IMR-90 (cell line): ENCODE data around the gene CCDC102A. TPM values are rescaled to one million over a fixed set of nuclear protein-coding genes. Genes with fewer than 3 reads are reported as not detected.

Source experiments
- ATAC-seq: fragments of 200-7000 bp; cut with Tn5 transposase; 2 replicates; pipeline ENCODE4 v1.9.1; 2020; ENCODE audit warnings: low read depth, mild to moderate bottlenecking, moderate library complexity
- BruUV-seq: library from RNA; stranded (reverse); fragments of 400-500 nt; replicated peaks from 2 replicates; lab custom pipeline; 2021; lab: Mats Ljungman, UMichigan
- CTCF ChIA-PET: fragments of 300-600 bp; formaldehyde crosslinking; extraction: SDS; loops from one replicate; lab custom pipeline; 2021; ENCODE audit warnings: antibody characterized with exemption; lab: Yijun Ruan, JAX
- POLR2A ChIA-PET: fragments of 300-600 bp; sonication (Branson Sonifier 250); formaldehyde crosslinking; loops from one replicate; lab custom pipeline; 2022; ENCODE audit warnings: antibody characterized with exemption; ENCODE audit not compliant: unreplicated experiment; lab: Charles Lee
- DNase-seq: peaks from one replicate; pipeline ENCODE4 v3.0.0; 2013
- H2AFZ ChIP-seq: replicated peaks from 2 replicates; pipeline ENCODE3; 2013; ENCODE audit warnings: low read length, mild to moderate bottlenecking; ENCODE audit not compliant: poor library complexity
- H2AK5ac ChIP-seq: 2 replicates; pipeline ENCODE4 v1.6.1; 2013; ENCODE audit warnings: low read depth, low read length, inconsistent platforms
- H2AK9ac ChIP-seq: replicated peaks from 2 replicates; pipeline ENCODE3; 2013; ENCODE audit warnings: mild to moderate bottlenecking, low read depth, low read length, moderate library complexity; ENCODE audit not compliant: poor library complexity
- H2BK120ac ChIP-seq: 2 replicates; pipeline ENCODE4 v1.6.1; 2013; ENCODE audit warnings: low read depth, low read length, inconsistent platforms
- H2BK15ac ChIP-seq: 3 replicates; pipeline ENCODE4 v1.6.1; 2013; ENCODE audit warnings: low read depth, low read length, inconsistent platforms
- H2BK20ac ChIP-seq: 2 replicates; pipeline ENCODE4 v1.6.1; 2013; ENCODE audit warnings: low read depth, mild to moderate bottlenecking, inconsistent platforms, low read length, moderate library complexity
- H2BK5ac ChIP-seq: 2 replicates; pipeline ENCODE4 v1.6.1; 2013; ENCODE audit warnings: mild to moderate bottlenecking, low read depth, low read length, inconsistent platforms; ENCODE audit not compliant: poor library complexity, severe bottlenecking
- H3K14ac ChIP-seq: replicated peaks from 2 replicates; pipeline ENCODE4 v1.6.1; 2013; ENCODE audit warnings: low read depth, low read length, inconsistent platforms
- H3K18ac ChIP-seq: 2 replicates; pipeline ENCODE4 v1.6.1; 2013; ENCODE audit warnings: low read depth, low read length, control low read depth
- H3K23ac ChIP-seq: 2 replicates; pipeline ENCODE4 v1.6.1; 2013; ENCODE audit warnings: low read depth, low read length, inconsistent platforms
- H3K27ac ChIP-seq: 2 replicates; pipeline ENCODE4 v1.5.1; 2013; ENCODE audit warnings: mild to moderate bottlenecking, control low read depth, low read length; ENCODE audit not compliant: insufficient read depth
- H3K27me3 ChIP-seq: 2 replicates; pipeline ENCODE4 v1.6.1; 2013; ENCODE audit warnings: low read length; ENCODE audit not compliant: control insufficient read depth, insufficient read depth
- H3K36me3 ChIP-seq: 2 replicates; pipeline ENCODE4 v1.6.1; 2013; ENCODE audit warnings: low read length, mixed read lengths; ENCODE audit not compliant: control insufficient read depth, insufficient read depth
- H3K4ac ChIP-seq: 2 replicates; pipeline ENCODE4 v1.6.1; 2013; ENCODE audit warnings: low read depth, low read length, inconsistent platforms
- H3K4me1 ChIP-seq: 2 replicates; pipeline ENCODE4 v1.6.1; 2013; ENCODE audit warnings: low read length, mixed read lengths; ENCODE audit not compliant: control insufficient read depth, insufficient read depth
- H3K4me2 ChIP-seq: 2 replicates; pipeline ENCODE4 v1.6.1; 2013; ENCODE audit warnings: low read depth, mild to moderate bottlenecking, control low read depth, low read length, moderate library complexity
- H3K4me3 ChIP-seq: 2 replicates; pipeline ENCODE4 v1.5.1; 2013; ENCODE audit warnings: low read depth, mild to moderate bottlenecking, control low read depth, low read length, moderate library complexity; ENCODE audit not compliant: insufficient read depth
- H3K56ac ChIP-seq: 2 replicates; pipeline ENCODE4 v1.6.1; 2013; ENCODE audit warnings: low read length, inconsistent platforms; ENCODE audit not compliant: insufficient read depth; ENCODE audit errors: extremely low read depth
- H3K79me1 ChIP-seq, 2 experiments: 2 replicates each; pipeline ENCODE4 v1.6.1; 2013; ENCODE audit warnings: low read length in 2 of 2, inconsistent platforms in 1 of 2, low read depth in 1 of 2
- H3K9ac ChIP-seq: 2 replicates; pipeline ENCODE4 v1.6.1; 2013; ENCODE audit warnings: low read depth, low read length, control low read depth
- H3K9me1 ChIP-seq: 2 replicates; pipeline ENCODE4 v1.6.1; 2013; ENCODE audit warnings: low read length, inconsistent platforms; ENCODE audit not compliant: insufficient read depth
- H3K9me3 ChIP-seq: 2 replicates; pipeline ENCODE4 v1.6.1; 2013; ENCODE audit warnings: low read length; ENCODE audit not compliant: control insufficient read depth, insufficient read depth
- H4K20me1 ChIP-seq: 2 replicates; pipeline ENCODE4 v1.6.1; 2013; ENCODE audit warnings: low read length, inconsistent platforms; ENCODE audit not compliant: insufficient read depth
- H4K5ac ChIP-seq: 2 replicates; pipeline ENCODE4 v1.6.1; 2013; ENCODE audit warnings: mild to moderate bottlenecking, low read depth, low read length, control low read depth
- H4K8ac ChIP-seq, 2 experiments: 2 replicates each; pipeline ENCODE4 v1.6.1; 2013; ENCODE audit warnings: low read depth in 2 of 2, low read length in 2 of 2, control low read depth in 1 of 2, inconsistent platforms in 1 of 2
- H4K91ac ChIP-seq: 2 replicates; pipeline ENCODE4 v1.6.1; 2013; ENCODE audit warnings: low read depth, low read length, inconsistent platforms; ENCODE audit not compliant: insufficient read depth
- BHLHE40 ChIP-seq: fragments of 150-350 bp; IDR thresholded peaks from 2 replicates; pipeline ENCODE4 v1.6.1; 2016; ENCODE audit warnings: mild to moderate bottlenecking, low read depth, low read length
- CHD1 ChIP-seq: IDR thresholded peaks from 2 replicates; pipeline ENCODE4 v1.6.1; 2012; ENCODE audit warnings: low read depth, low read length, improper control_type of control experiment
- CTCF ChIP-seq: conservative IDR thresholded peaks from 2 replicates; pipeline ENCODE4 v1.5.1; 2012; ENCODE audit warnings: mild to moderate bottlenecking, low read depth, low read length, improper control_type of control experiment
- ELK1 ChIP-seq: fragments of 150-350 bp; IDR thresholded peaks from 2 replicates; pipeline ENCODE4 v1.6.1; 2016; ENCODE audit warnings: low read depth, mild to moderate bottlenecking, low read length, moderate library complexity, borderline replicate concordance
- FOS ChIP-seq: fragments of 150-350 bp; IDR thresholded peaks from 2 replicates; pipeline ENCODE4 v1.6.1; 2016; ENCODE audit warnings: low read depth, low read length
- MAFK ChIP-seq: IDR thresholded peaks from 2 replicates; pipeline ENCODE4 v1.6.1; 2012; ENCODE audit warnings: low read depth, low read length, improper control_type of control experiment
- MAZ ChIP-seq: IDR thresholded peaks from 2 replicates; pipeline ENCODE4 v1.6.1; 2012; ENCODE audit warnings: low read depth, mild to moderate bottlenecking, low read length, improper control_type of control experiment, moderate library complexity, borderline replicate concordance
- MXI1 ChIP-seq: IDR thresholded peaks from 2 replicates; pipeline ENCODE4 v1.6.1; 2012; ENCODE audit warnings: low read depth, mild to moderate bottlenecking, low read length, moderate library complexity, borderline replicate concordance
- NFE2L2 ChIP-seq: fragments of 150-350 bp; IDR thresholded peaks from 2 replicates; pipeline ENCODE4 v1.6.1; 2016; ENCODE audit warnings: low read depth, mild to moderate bottlenecking, low read length
- POLR2A ChIP-seq: IDR thresholded peaks from 2 replicates; pipeline ENCODE4 v1.6.1; 2012; ENCODE audit warnings: mild to moderate bottlenecking, low read depth, low read length
- RAD21 ChIP-seq: IDR thresholded peaks from 2 replicates; pipeline ENCODE4 v1.6.1; 2012; ENCODE audit warnings: low read length, improper control_type of control experiment
- RCOR1 ChIP-seq: IDR thresholded peaks from 2 replicates; pipeline ENCODE4 v1.6.1; 2012; ENCODE audit warnings: mild to moderate bottlenecking, low read length, improper control_type of control experiment; ENCODE audit not compliant: insufficient replicate concordance
- RFX5 ChIP-seq: IDR thresholded peaks from 2 replicates; pipeline ENCODE4 v1.8.0; 2012; ENCODE audit warnings: low read depth, mild to moderate bottlenecking, low read length, moderate library complexity
- SMC3 ChIP-seq: fragments of 150-350 bp; IDR thresholded peaks from 2 replicates; pipeline ENCODE4 v1.6.1; 2016; ENCODE audit warnings: low read depth, mild to moderate bottlenecking, antibody characterized with exemption, low read length, moderate library complexity
- USF2 ChIP-seq: fragments of 150-350 bp; IDR thresholded peaks from 2 replicates; pipeline ENCODE4 v1.6.1; 2017; ENCODE audit warnings: mild to moderate bottlenecking, antibody characterized with exemption, low read length, low read depth
- WGBS, 2 experiments: methylation state at CpG; one replicate each; pipeline versions ENCODE4 v1.1.5 to v1.1.7; 2013; ENCODE audit warnings: missing lambda C conversion rate in 2 of 2; ENCODE audit not compliant: insufficient read length in 1 of 2; ENCODE audit errors: extremely low coverage in 2 of 2; 5-methylcytosine and 5-hydroxymethylcytosine counted together
- dilution Hi-C: fragments of 300-500 bp; cut with HindIII; formaldehyde crosslinking; loops from one replicate; pipeline ENCODE4 v1.14.3; 2018; ENCODE audit warnings: low sequenced_read_pairs; ENCODE audit not compliant: unreplicated experiment
- in situ Hi-C: fragments of 300-500 bp; cut with MboI; formaldehyde crosslinking; loops from 3 replicates; pipeline ENCODE4 v1.14.3; 2019; ENCODE audit warnings: low sequenced_read_pairs, inconsistent platforms, mixed read lengths
- intact Hi-C: fragments of 100-400 bp; cut with micrococcal nuclease; formaldehyde crosslinking; loops from 2 replicates; pipeline ENCODE4 v1.10.0; 2022
- polyA plus RNA-seq, 3 experiments: library from polyadenylated mRNA; depleted of rRNA; stranded (reverse); fragments of >200 nt; gene quantifications; 2 replicates each; pipeline ENCODE4 v1.2.3, GENCODE V29; 2012; ENCODE audit warnings: low replicate concordance in 1 of 3
- total RNA-seq: library from RNA; depleted of rRNA; stranded (reverse); fragments of >200 nt; gene quantifications from 2 replicates; pipeline ENCODE4 v1.2.3, GENCODE V29; 2012

Gene CCDC102A
- total and polyA plus RNA-seq, 2 of the 4 experiments (the other 2 are of a cell fraction): 5.4 to 8.5 TPM

- no peak overlapping the region for H2AFZ ChIP-seq
- no peaks in the 10 kb centered on the region for H3K9me3 ChIP-seq
- no peak overlapping the region for H4K5ac ChIP-seq
- H3K56ac ChIP-seq: no peak overlapping the region
- H3K4me2 ChIP-seq: peak overlapping the region; percentile 96
- H3K9me1 ChIP-seq: no peaks in the 10 kb centered on the region; the same call in 1 of the 2 replicates
- no peak overlapping the region for H3K18ac ChIP-seq
- no peak overlapping the region for H3K27ac ChIP-seq
- CTCF ChIA-PET: no interaction called here
- WGBS, 2 experiments: 60% methylated on average over 1 of the region's 10 CpGs; no CpG with 5 or more reads in 1 of the 2 experiments
- no peaks in the 10 kb centered on the region for H3K36me3 ChIP-seq
- no peak overlapping the region for H2BK5ac ChIP-seq
- no peak overlapping the region for H2AK5ac ChIP-seq
- TF ChIP-seq FOS (no peak), RAD21 (no peak), POLR2A (no peak), USF2 (no peak), MXI1 (no peak), SMC3 (no peak), RFX5 (no peak), NFE2L2 (no peak), MAFK (no peak), BHLHE40 (no peak), CTCF (no peak), MAZ (no peak), CHD1 (no peak), RCOR1 (no peak), ELK1 (no peak)
- POLR2A ChIA-PET: no interaction called here
- no peak overlapping the region for H3K4ac ChIP-seq
- H3K4me3 ChIP-seq: no peak overlapping the region
- H3K9ac ChIP-seq: no peak overlapping the region
- no TSS peak for BruUV-seq
- peaks cover 17% of the 10 kb centered on the region; the same call in 1 of the 2 replicates for H3K4me1 ChIP-seq
- H3K79me1 ChIP-seq: peaks cover 7 to 22% of the 10 kb centered on the region in 2 experiments; a peak in 3 of 4 replicates
- intact Hi-C loops: no loop called here
- no peak overlapping the region for H4K91ac ChIP-seq
- DNase-seq (no peak), ATAC-seq (no peak)
- H4K20me1 ChIP-seq: no peaks in the 10 kb centered on the region
- H2BK20ac ChIP-seq: no peak overlapping the region
- no peak overlapping the region for H3K23ac ChIP-seq
- peaks cover 29% of the 10 kb centered on the region for H3K27me3 ChIP-seq
- H3K14ac ChIP-seq: no peak overlapping the region
- no peak overlapping the region for H2BK15ac ChIP-seq
- no peak overlapping the region for H2BK120ac ChIP-seq
- dilution Hi-C loops: no loop called here
- in situ Hi-C loops: no loop called here
- H4K8ac ChIP-seq: no peak overlapping the region
- H2AK9ac ChIP-seq: no peak overlapping the region
Measured at GRCh38 chr16:57537581-57538234, 1.3 kb upstream of the CCDC102A start.
